HepG2 (cell line): ENCODE measurements around the gene PPP1R18. TPM values are rescaled to one million over a fixed set of nuclear protein-coding genes. Genes with fewer than 3 reads are reported as not detected.

Experiments
- ATF7 ChIP-seq, 2 experiments: fragments of 450-650 bp in 1 of 2; sonication (generic) in 1 of 2; formaldehyde crosslinking in 1 of 2; IDR thresholded peaks; 2 replicates each; pipeline versions ENCODE4 v1.4.0 to v1.6.1; 2016 to 2020; ENCODE audit warnings: antibody characterized with exemption in 1 of 2, mild to moderate bottlenecking in 1 of 2, missing genetic modification reagents in 1 of 2
- CEBPB ChIP-seq: IDR thresholded peaks from 2 replicates; pipeline ENCODE4 v1.6.1; 2011; ENCODE audit warnings: low read depth, low read length, improper control_type of control experiment, borderline replicate concordance
- EEA1 ChIP-seq: sonication (generic); formaldehyde crosslinking; IDR thresholded peaks from 2 replicates; pipeline ENCODE4 v1.5.1; 2020; ENCODE audit warnings: mild to moderate bottlenecking, missing genetic modification reagents, borderline replicate concordance
- ESRRA ChIP-seq: sonication (generic); formaldehyde crosslinking; IDR thresholded peaks from 2 replicates; pipeline ENCODE4 v1.5.1; 2020; ENCODE audit warnings: mild to moderate bottlenecking, low read depth, missing genetic modification reagents
- HNRNPLL ChIP-seq: fragments of 200-400 bp; formaldehyde crosslinking; IDR thresholded peaks from 2 replicates; pipeline ENCODE4 v1.6.1; 2017; ENCODE audit warnings: mild to moderate bottlenecking, low read depth, low read length; ENCODE audit not compliant: poor library complexity, severe bottlenecking
- ISX ChIP-seq: sonication (generic); formaldehyde crosslinking; conservative IDR thresholded peaks from 2 replicates; pipeline ENCODE4 v1.5.0; 2020; ENCODE audit warnings: missing genetic modification reagents
- KLF15 ChIP-seq: sonication (generic); formaldehyde crosslinking; IDR thresholded peaks from 2 replicates; pipeline ENCODE4 v1.8.1; 2023; ENCODE audit warnings: borderline replicate concordance, mild to moderate bottlenecking, inconsistent platforms, missing genetic modification reagents, mixed read lengths
- MED8 ChIP-seq: sonication (generic); formaldehyde crosslinking; IDR thresholded peaks from 2 replicates; pipeline ENCODE4 v1.8.1; 2023; ENCODE audit warnings: mild to moderate bottlenecking, missing genetic modification reagents; ENCODE audit not compliant: insufficient replicate concordance
- NR1H2 ChIP-seq: sonication (generic); formaldehyde crosslinking; IDR thresholded peaks from 2 replicates; pipeline ENCODE4 v1.8.1; 2022; ENCODE audit warnings: low read depth, missing genetic modification reagents, borderline replicate concordance
- PITX1 ChIP-seq: sonication (generic); formaldehyde crosslinking; IDR thresholded peaks from 2 replicates; pipeline ENCODE4 v1.5.1; 2020; ENCODE audit warnings: mild to moderate bottlenecking, missing genetic modification reagents
- REXO4 ChIP-seq: sonication (generic); formaldehyde crosslinking; IDR thresholded peaks from 2 replicates; pipeline ENCODE4 v1.8.0; 2022; ENCODE audit warnings: missing genetic modification reagents, mild to moderate bottlenecking, borderline replicate concordance
- SOX5 ChIP-seq: IDR thresholded peaks from 2 replicates; pipeline ENCODE4 v1.6.1; 2016; ENCODE audit warnings: borderline replicate concordance
- TFE3 ChIP-seq: IDR thresholded peaks from 2 replicates; pipeline ENCODE4 v1.6.1; 2016
- ZC3H13 ChIP-seq: sonication (generic); formaldehyde crosslinking; IDR thresholded peaks from 2 replicates; pipeline ENCODE4 v1.8.1; 2023; ENCODE audit warnings: mild to moderate bottlenecking, missing genetic modification reagents, moderate library complexity
- ZFAT ChIP-seq: sonication (generic); formaldehyde crosslinking; conservative IDR thresholded peaks from 2 replicates; pipeline ENCODE4 v1.8.1; 2023; ENCODE audit warnings: missing genetic modification reagents, inconsistent platforms
- ZNF430 ChIP-seq: sonication (generic); formaldehyde crosslinking; IDR thresholded peaks from 2 replicates; pipeline ENCODE4 v1.9.0; 2021; ENCODE audit warnings: mild to moderate bottlenecking, missing genetic modification reagents
- ZNF460 ChIP-seq: sonication (generic); formaldehyde crosslinking; IDR thresholded peaks from 2 replicates; pipeline ENCODE4 v1.5.1; 2020; ENCODE audit warnings: missing genetic modification reagents, mild to moderate bottlenecking, borderline replicate concordance
- ZNF556 ChIP-seq: sonication (generic); formaldehyde crosslinking; IDR thresholded peaks from 2 replicates; pipeline ENCODE4 v1.4.0; 2020; ENCODE audit warnings: mild to moderate bottlenecking, missing genetic modification reagents, borderline replicate concordance
- ZNF788 ChIP-seq: sonication (generic); formaldehyde crosslinking; IDR thresholded peaks from 2 replicates; pipeline ENCODE4 v1.5.0; 2020; ENCODE audit warnings: mild to moderate bottlenecking, missing genetic modification reagents, borderline replicate concordance
- ZSCAN12 ChIP-seq: sonication (generic); formaldehyde crosslinking; IDR thresholded peaks from 2 replicates; pipeline ENCODE4 v1.9.0; 2021; ENCODE audit warnings: mild to moderate bottlenecking, missing genetic modification reagents
- polyA plus RNA-seq, 8 experiments: library from polyadenylated mRNA; depleted of rRNA in 3 of 8; stranded (reverse) in 7 of 8; unstranded in 1 of 8; fragments of >200 nt; fragmentation: Illumina TruSeq in 4 of 8; extraction: Trizol in 4 of 8; gene quantifications; 2 replicates each; pipeline versions ENCODE4 v1.2.1 to v1.2.3, GENCODE V29; 2011 to 2016; ENCODE audit warnings: low read depth in 4 of 8, missing spikeins in 1 of 8, mixed read lengths in 1 of 8; ENCODE audit not compliant: insufficient read depth in 1 of 8
- total RNA-seq, 5 experiments: library from RNA; depleted of rRNA; stranded (reverse); fragments of >200 nt; fragmentation: Illumina TruSeq; extraction: Trizol; gene quantifications; 2 replicates each; pipeline ENCODE4 v1.2.3, GENCODE V29; 2016; ENCODE audit warnings: low read depth in 1 of 5
- TF ChIP-seq, protein P1 (sequence below), 2 experiments: sonication (generic) in 1 of 2; formaldehyde crosslinking in 1 of 2; IDR thresholded peaks; 2 replicates each; pipeline versions ENCODE4 v1.5.1 to v1.6.1; 2011 to 2020; ENCODE audit warnings: borderline replicate concordance in 1 of 2, low read depth in 1 of 2, low read length in 1 of 2, mild to moderate bottlenecking in 1 of 2, missing genetic modification reagents in 1 of 2, moderate library complexity in 1 of 2
- TF ChIP-seq, protein P2 (sequence below): sonication (generic); formaldehyde crosslinking; IDR thresholded peaks from 2 replicates; pipeline ENCODE4 v1.9.0; 2021; ENCODE audit warnings: missing genetic modification reagents, mild to moderate bottlenecking, borderline replicate concordance

PPP1R18 gene
- total and polyA plus RNA-seq, 2 of the 13 experiments (the other 11 are each of a cell fraction or from before 2014, with no cell fraction given): 4.9 to 9.2 TPM

DNA sequence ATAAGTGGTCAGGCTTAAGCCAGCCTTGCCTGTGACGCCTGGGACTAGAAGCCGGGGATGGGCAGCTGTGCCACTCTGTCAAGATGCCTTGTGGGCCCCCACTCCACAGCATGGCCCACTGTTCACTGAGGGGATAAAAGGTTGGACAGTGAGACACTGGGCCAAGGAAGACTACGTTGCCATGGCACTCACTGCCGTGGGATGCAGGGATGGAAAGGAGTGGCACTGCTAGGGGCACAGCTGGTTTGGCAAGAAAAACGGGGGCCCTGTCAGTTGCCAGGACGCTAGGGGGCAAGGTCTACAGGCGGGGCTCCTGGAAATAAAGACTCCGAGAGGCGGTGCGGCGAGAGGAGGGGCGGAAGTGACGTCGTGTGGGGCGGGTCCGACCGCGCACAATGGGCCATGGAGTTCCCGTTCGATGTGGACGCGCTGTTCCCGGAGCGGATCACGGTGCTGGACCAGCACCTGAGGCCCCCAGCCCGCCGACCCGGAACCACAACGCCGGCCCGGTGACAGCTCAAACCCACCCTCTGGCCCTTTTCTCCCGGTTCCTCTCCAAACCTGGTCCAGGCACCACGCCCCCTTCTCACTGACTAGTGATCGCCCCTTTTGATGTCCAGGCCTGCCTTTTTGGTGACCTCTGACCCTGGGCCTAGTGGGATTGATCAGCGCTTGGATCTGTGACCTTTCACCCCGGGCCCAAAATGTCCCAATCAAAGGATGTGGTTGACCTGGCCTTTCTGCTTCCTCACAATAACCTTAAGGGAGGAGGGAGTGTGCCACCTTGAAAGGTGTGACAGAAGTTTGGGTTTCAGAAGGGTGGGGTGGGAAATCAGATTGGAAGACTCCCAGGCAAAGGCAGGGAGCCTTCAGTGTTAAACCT, 59.7 kb downstream of the PPP1R18 start, which contains the start of gene ATAT1 (continued):
- TF ChIP-seq KLF15 (CRISPR knock-in tag) (0 out of 2 replicates have a peak, but pooled peaks have one; percentile 65), ZNF460 (CRISPR knock-in tag) (peak; percentile 21; the same call in 1 of the 2 replicates), EEA1 (no peak), ZC3H13 (peak; percentile 79; the same call in 1 of the 2 replicates), ZNF788 (peak; percentile 96), MED8 (CRISPR knock-in tag) (peak; percentile 10), ISX (0 out of 2 replicates have a peak, but pooled peaks have one; percentile 75), ESRRA (peak; percentile 48; the same call in 1 of the 2 replicates), PITX1 (CRISPR knock-in tag) (peak; percentile 81), ZNF556 (peak; percentile 91; the same call in 1 of the 2 replicates), HNRNPLL (peak; percentile 64), SOX5 (peak; percentile 40; the same call in 1 of the 2 replicates), ZFAT (CRISPR knock-in tag) (no peak), ZNF430 (CRISPR knock-in tag) (peak; percentile 89), ATF7 (IDR thresholded peaks at IDR 0.05) (no peak), ATF7 (CRISPR knock-in tag; IDR thresholded peaks at IDR 0.05) (peak; percentile 72; the same call in 1 of the 2 replicates), CEBPB (no peak), NR1H2 (no peak; the same call in 1 of the 2 replicates), TFE3 (CRISPR knock-in tag) (peak; percentile 45; the same call in 1 of the 2 replicates), REXO4 (no peak), ZSCAN12 (CRISPR knock-in tag) (no peak)
- TF ChIP-seq, protein P1, sequence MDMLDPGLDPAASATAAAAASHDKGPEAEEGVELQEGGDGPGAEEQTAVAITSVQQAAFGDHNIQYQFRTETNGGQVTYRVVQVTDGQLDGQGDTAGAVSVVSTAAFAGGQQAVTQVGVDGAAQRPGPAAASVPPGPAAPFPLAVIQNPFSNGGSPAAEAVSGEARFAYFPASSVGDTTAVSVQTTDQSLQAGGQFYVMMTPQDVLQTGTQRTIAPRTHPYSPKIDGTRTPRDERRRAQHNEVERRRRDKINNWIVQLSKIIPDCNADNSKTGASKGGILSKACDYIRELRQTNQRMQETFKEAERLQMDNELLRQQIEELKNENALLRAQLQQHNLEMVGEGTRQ (IDR thresholded peaks at IDR 0.05; ENCODE audit: low read depth, low read length): no peak
- TF ChIP-seq, protein P1 (CRISPR knock-in tag; IDR thresholded peaks at IDR 0.05; ENCODE audit: borderline replicate concordance): peak; percentile 60
- TF ChIP-seq, protein P2, sequence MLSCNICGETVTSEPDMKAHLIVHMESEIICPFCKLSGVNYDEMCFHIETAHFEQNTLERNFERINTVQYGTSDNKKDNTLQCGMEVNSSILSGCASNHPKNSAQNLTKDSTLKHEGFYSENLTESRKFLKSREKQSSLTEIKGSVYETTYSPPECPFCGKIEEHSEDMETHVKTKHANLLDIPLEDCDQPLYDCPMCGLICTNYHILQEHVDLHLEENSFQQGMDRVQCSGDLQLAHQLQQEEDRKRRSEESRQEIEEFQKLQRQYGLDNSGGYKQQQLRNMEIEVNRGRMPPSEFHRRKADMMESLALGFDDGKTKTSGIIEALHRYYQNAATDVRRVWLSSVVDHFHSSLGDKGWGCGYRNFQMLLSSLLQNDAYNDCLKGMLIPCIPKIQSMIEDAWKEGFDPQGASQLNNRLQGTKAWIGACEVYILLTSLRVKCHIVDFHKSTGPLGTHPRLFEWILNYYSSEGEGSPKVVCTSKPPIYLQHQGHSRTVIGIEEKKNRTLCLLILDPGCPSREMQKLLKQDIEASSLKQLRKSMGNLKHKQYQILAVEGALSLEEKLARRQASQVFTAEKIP (CRISPR knock-in tag): no peak
